Left lobe of liver (tissue), 2 donors: ENCODE measurements around the gene CFAP20. TPM values are rescaled to one million over a fixed set of nuclear protein-coding genes. Genes with fewer than 3 reads are reported as not detected.

Experiments
- ATAC-seq: fragments of 200-7000 bp; cut with Tn5 transposase; one replicate; pipeline ENCODE4 v1.9.1; 2020; ENCODE audit warnings: mild to moderate bottlenecking, moderate library complexity
- DNase-seq: peaks from one replicate; pipeline ENCODE4 v3.0.0-alpha.2; 2020; ENCODE audit warnings: low spot score
- total RNA-seq: library from RNA; stranded (reverse); gene quantifications from one replicate; pipeline ENCODE4 v1.2.1, GENCODE V29; 2021
- donor health status: DM: no; HTN: no; CAD: no; lungs with moderate emphysema.
- donor health status: DM: no; HTN: yes; CAD: no.

Gene CFAP20
- total RNA-seq, 1 donor from 2014 or later: 19.2 TPM

DNA sequence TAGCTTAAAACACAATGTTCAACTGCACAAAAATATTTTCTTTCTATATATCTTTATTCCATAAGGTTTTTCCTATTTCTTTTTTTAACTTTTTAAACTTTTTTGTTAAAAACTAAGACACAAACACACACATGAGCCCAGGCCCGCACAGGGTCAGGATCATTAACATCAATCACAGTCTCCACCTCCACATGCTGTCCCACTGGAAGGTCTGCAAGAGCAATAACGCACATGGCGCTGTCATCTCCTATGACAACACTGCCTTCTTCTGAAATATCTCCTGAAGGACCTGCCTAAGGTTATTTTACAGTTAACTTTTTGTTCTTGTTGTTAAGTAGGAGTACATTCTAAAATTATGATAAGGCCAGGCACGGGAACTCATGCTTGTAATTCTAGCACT lies 4.1 kb downstream of the CFAP20 start:
- DNase-seq (no peak), ATAC-seq (no peak)

- DNase-seq (no peak), ATAC-seq (no peak)
Observed at GRCh38 chr16:58124601-58124915, 4.6 kb downstream of the CFAP20 start.

DNA sequence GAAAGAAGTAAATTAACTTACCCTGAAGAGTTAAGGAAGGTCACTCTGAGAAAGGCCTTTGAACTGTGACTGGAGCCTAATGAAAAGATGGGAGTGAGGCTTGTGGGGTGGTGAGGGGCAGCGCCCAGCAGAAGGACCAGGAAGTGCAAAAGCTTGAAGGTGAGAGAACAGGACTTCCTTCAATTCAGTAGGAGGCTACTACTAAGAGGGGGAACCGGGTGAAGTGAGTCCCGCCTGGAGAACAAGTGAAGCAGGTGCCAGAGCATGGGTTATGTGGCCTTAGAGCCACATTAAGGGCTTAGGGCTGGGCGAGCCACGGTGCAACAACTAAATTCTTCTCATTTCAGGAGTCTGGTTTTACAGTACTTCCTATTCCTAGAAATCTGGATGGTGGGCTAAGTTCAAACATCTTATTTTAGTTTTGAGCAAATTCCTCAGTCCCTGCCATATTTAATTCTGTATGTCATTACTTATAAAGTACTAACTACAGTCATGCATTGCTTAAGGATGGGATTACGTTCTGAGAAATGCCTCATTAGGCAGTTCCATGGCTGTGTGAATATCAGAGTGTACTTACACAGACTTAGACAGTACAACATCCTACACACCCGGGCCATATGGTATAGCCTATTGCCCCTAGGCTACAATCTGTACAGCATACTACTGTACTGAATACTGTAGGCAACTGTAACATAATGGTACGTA lies 5.1 kb downstream of the CFAP20 start:
- no peak for ATAC-seq
- no peak for DNase-seq

DNA sequence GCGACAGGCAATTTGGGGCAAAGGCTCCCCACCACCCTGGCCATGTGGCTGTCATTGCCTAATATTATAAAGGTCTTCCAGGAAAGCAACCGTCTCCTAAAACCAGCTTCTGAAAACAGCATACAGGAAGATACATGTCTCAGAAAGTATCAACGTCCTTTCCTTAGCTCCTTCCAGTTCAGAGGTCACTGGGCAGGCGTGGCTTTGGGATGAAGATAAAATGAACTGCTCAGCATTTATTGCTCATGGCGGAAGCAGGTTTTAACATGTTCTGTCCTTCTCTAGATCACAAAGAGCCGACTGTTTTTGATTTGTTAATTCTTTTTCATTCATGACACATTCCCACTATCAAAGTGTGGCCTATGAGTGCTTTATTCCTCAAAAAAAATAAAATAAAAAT lies 8.0 kb downstream of the CFAP20 start:
- DNase-seq (no peak), ATAC-seq (peak; percentile 11)

- no peak for DNase-seq
- peak; percentile 75 for ATAC-seq
Observed at GRCh38 chr16:58120234-58120633, 8.9 kb downstream of the CFAP20 start.

GRCh38 chr16:58119509-58119845 lies 9.7 kb downstream of the CFAP20 start:
- ATAC-seq (peak; percentile 22), DNase-seq (no peak)

GRCh38 chr16:58118801-58119508 lies 10.2 kb downstream of the CFAP20 start:
- ATAC-seq: no peak

GRCh38 chr16:58116529-58116928 lies 12.7 kb downstream of the CFAP20 start:
- ATAC-seq (no peak), DNase-seq (no peak)

More at GRCh38 chr16:58118801-58119508, 10.2 kb downstream of the CFAP20 start:
- DNase-seq: no peak

DNA sequence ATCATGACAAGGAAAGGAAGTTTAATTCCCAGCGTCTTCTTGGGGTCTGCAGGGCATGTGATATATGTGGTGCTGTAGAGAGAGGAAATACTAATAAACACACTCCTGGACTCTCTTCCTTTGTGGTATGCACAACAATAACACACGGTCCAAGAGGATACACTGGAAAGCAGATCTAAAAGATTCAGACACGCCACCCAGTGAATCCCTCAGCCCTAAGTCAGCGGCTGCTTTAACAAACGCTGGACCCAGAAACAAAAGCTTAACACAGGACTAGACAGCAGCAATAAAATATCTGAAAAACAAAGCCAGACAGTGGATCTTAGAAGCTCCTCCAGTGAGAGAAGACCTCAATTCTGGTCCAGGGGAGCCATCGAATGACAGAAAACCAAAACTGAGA lies 13.1 kb downstream of the CFAP20 start:
- DNase-seq (no peak), ATAC-seq (no peak)

DNA sequence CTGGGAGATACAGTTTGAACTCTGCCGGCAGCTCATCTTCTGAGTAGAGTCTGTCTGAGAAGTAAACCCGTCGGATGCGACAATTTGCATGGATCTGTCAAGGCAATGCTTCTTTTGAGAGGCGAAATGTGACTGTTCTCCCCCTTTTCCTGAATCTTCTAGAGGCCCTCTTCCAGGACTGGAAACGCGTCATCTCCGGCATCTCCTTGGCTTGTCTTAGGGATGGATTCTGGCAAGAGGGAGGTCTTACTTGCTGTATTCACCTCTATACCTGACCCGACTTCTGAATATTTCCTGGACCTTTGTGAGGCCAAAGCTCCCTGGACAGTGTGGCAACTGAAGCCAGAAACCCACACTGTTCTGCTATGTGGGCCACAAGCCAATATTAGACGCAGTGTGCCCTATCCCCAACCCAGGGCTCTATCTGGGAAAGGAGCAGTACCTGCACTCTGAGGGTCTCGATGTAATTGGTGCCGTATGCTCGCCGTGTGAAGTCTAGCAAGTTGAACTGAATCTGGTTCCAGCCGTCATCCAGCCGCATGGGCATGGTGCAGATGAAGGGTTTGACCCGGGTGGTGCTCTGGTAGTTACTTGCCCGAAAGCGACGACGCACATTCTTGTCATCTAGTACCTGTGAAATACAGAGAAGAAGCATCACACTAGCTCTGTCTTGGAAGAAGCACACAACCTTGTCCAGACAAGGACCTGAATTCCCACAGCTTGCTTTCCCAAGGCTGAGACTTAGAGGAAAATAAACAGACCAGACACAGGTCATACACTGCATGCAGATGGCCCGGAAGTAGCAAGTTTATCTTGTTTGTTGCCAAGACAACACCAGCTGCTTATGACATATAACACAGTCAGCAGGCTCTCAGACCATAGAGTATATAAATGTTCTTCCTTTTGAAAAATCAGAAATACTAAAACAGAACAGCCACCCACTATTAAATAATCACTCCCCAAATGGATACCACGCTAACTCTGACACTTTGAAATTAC lies 14.1 kb downstream of the CFAP20 start:
- ATAC-seq (peak; percentile 25), DNase-seq (no peak)

DNA sequence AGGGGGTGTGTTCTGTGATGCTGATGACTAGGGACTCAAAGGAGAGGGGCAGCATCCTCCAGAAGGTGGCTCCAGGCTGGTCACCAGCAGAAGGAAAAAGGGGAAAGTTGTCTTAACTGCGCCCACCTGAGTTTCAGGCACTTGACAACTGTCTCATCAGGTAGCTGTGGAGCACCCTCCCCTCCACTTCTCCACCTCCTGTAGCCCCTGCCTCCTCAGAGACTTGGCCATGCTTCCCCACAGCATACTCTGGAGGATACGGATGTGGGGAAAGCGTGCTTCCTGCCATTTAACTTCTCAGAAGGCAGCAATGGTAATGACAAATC lies 17.9 kb downstream of the CFAP20 start:
- no peak for ATAC-seq
- no peak for DNase-seq

- ATAC-seq: no peak
- DNase-seq: no peak
Observed at GRCh38 chr16:58110571-58111301, 18.4 kb downstream of the CFAP20 start.

DNA sequence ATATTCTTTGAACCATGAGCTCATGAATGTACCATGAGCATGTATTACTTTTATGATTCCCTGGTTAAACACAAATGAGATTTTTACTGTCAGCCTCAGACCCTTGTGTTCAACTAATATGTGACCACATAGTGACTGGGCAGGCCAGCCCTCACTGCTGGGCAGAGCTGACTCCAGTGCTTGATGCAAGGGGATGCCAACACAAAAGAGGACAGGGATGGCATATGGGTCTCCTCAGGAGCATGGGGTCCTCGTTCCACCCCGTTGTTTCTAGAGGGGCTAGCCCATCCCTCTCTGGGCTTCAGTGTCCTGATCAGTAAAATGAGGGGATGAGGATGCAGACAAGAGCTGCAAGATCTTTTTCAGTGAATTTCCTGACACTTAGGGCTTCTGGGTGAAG lies 19.3 kb downstream of the CFAP20 start:
- ATAC-seq: no peak
- no peak for DNase-seq

- DNase-seq: no peak
- no peak for ATAC-seq
Observed at GRCh38 chr16:58109330-58109729, 19.9 kb downstream of the CFAP20 start.

- DNase-seq: no peak
- no peak for ATAC-seq
Observed at GRCh38 chr16:58107709-58108108, 21.5 kb downstream of the CFAP20 start.

GRCh38 chr16:58107228-58107627 lies 22.0 kb downstream of the CFAP20 start:
- DNase-seq: no peak
- no peak for ATAC-seq

DNA sequence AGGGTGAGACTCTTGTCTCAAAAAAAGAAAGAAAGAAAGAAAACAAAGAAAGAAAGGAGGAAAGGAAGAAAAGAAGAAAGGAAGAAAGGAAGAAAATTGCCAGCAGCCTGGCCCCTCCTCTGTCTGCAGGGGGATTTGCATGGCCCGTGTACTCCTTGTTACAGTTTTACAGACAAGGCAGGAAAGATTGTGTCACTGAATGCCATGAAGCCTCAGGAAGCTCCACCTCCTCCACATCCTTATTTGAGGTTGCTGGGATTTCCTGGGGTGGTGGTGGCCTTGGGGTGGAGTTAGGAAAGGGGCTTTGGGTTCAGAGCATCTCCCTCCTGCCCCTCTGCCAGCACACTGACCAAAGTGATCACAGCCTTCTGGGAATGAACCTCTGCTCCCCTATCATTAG lies 23.6 kb downstream of the CFAP20 start:
- DNase-seq (no peak), ATAC-seq (peak; percentile 31)

GRCh38 chr16:58102665-58103392 lies 26.4 kb downstream of the CFAP20 start:
- ATAC-seq (no peak), DNase-seq (no peak)

GRCh38 chr16:58099956-58100300 lies 29.3 kb downstream of the CFAP20 start:
- no peak for ATAC-seq
- no peak for DNase-seq

DNA sequence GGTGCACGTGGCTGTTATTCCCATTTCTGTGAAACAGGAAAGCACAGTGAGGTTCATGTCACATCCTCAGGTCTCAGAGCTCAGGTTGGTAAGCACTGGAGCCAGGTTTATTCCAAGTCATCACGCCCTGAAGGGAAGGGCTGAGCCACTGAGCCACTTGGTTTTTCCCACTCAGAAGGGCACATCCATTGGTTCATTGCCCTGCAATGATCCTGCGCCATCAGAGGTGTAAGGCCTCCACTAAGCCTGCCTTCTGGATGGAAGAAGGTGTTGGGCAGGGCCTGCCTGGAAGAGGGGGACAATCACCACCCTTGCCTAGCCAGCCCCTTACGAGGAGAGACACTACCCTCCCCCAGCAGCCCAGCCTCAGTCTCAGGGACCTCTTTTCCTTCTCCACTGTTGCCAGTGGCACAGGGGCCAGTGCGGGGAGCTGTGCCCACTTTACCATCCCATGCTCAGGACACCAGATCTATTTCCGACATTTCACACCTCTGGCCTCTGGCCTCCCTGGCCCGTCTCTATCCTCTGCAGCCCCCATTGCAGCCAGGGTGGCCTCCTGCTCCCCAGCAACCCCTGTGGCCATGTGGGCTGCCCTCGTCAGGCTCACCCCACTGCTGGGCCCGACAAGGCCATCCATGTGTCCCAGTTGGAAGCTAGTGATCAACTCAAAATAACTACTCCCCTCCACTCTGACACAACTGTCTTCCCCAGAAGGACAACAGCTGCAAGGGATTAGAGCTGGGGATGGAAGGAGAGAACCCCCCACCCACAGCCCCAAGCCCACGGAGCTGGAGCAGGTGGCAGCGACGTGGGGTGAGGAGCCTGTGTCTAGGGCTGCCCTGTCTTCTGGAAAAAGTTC lies 29.9 kb downstream of the CFAP20 start:
- ATAC-seq (no peak), DNase-seq (no peak)
